Measurements from ENCODE around the gene AREL1.

DNA sequence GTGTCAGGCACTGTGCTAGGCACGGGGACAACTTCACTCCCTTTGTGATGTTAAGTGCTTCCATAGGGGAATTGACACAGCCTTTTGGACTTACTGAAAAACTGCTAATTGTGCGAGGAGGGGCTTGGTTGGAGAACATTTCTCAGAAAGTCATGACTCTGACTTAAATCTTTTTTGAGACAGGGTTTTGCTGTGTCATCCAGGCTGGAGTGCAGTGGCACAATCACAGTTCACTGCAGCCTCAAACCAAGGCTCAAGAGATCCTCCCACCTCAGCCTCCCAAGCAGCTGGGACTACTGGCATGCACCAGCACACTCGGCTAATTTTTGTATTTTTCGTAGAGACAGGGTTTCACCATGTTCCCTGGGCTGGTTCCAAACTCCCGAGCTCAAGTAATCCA, 90.6 kb downstream of the AREL1 start:
- TF ChIP-seq RAD21 (IDR thresholded peaks at IDR 0.05; ENCODE audit: low read depth) (no peak), EGR1 (IDR thresholded peaks at IDR 0.05) (no peak), YY1 (IDR thresholded peaks at IDR 0.05; ENCODE audit: low read depth) (no peak), MAX (IDR thresholded peaks at IDR 0.05) (no peak), EP300 (IDR thresholded peaks at IDR 0.05; ENCODE audit: borderline replicate concordance) (no peak), CREB1 (IDR thresholded peaks at IDR 0.05; ENCODE audit: low read depth) (no peak), TEAD4 (IDR thresholded peaks at IDR 0.05) (no peak), CEBPB (IDR thresholded peaks at IDR 0.05) (no peak), FOXM1 (IDR thresholded peaks at IDR 0.05; ENCODE audit: borderline replicate concordance, low read depth) (no peak), NFIC (IDR thresholded peaks at IDR 0.05) (no peak)
- TF ChIP-seq, protein P1, sequence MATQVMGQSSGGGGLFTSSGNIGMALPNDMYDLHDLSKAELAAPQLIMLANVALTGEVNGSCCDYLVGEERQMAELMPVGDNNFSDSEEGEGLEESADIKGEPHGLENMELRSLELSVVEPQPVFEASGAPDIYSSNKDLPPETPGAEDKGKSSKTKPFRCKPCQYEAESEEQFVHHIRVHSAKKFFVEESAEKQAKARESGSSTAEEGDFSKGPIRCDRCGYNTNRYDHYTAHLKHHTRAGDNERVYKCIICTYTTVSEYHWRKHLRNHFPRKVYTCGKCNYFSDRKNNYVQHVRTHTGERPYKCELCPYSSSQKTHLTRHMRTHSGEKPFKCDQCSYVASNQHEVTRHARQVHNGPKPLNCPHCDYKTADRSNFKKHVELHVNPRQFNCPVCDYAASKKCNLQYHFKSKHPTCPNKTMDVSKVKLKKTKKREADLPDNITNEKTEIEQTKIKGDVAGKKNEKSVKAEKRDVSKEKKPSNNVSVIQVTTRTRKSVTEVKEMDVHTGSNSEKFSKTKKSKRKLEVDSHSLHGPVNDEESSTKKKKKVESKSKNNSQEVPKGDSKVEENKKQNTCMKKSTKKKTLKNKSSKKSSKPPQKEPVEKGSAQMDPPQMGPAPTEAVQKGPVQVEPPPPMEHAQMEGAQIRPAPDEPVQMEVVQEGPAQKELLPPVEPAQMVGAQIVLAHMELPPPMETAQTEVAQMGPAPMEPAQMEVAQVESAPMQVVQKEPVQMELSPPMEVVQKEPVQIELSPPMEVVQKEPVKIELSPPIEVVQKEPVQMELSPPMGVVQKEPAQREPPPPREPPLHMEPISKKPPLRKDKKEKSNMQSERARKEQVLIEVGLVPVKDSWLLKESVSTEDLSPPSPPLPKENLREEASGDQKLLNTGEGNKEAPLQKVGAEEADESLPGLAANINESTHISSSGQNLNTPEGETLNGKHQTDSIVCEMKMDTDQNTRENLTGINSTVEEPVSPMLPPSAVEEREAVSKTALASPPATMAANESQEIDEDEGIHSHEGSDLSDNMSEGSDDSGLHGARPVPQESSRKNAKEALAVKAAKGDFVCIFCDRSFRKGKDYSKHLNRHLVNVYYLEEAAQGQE (IDR thresholded peaks at IDR 0.05; ENCODE audit: low read depth) = no peak
